Gastrocnemius medialis (tissue), 4 donors: Measurements from ENCODE around the gene STK33. TPM values are rescaled to one million over a fixed set of nuclear protein-coding genes. Genes with fewer than 3 reads are reported as not detected.

ENCODE experiments used
- ATAC-seq, 2 donors: fragments of 150-250 bp; one replicate each; pipeline ENCODE4 v1.9.1; 2016
- DNase-seq, 2 donors: peaks; one replicate each; pipeline ENCODE4 v3.0.0-alpha.2; 2019
- H3K27ac ChIP-seq, 4 donors: fragments of 200-600 bp; sonication (generic); 1 replicate in 1 of 4; 2 replicates in 3 of 4; pipeline ENCODE4 v1.5.1; 2016 to 2018; ENCODE audit warnings: mild to moderate bottlenecking in 2 of 4, moderate library complexity in 1 of 4
- H3K27me3 ChIP-seq, 3 donors: fragments of 200-600 bp; sonication (generic) in 2 of 3; 1 replicate in 1 of 3; 2 replicates in 2 of 3; pipeline versions ENCODE4 v1.5.1 to v1.6.0; 2016 to 2019; ENCODE audit warnings: mild to moderate bottlenecking in 1 of 3, moderate library complexity in 1 of 3
- H3K36me3 ChIP-seq, 2 donors: fragments of 200-600 bp; sonication (generic) in 1 of 2; one replicate each; pipeline ENCODE4 v1.5.1; 2017 to 2018
- H3K4me1 ChIP-seq, 2 donors: fragments of 200-600 bp; sonication (generic) in 1 of 2; one replicate each; pipeline ENCODE4 v1.5.1; 2016 to 2017; ENCODE audit warnings: mild to moderate bottlenecking in 2 of 2
- H3K4me3 ChIP-seq, 4 donors: fragments of 200-600 bp; sonication (generic) in 3 of 4; 1 replicate in 1 of 4; 2 replicates in 3 of 4; pipeline ENCODE4 v1.5.1; 2016 to 2019; ENCODE audit warnings: mild to moderate bottlenecking in 2 of 4
- H3K9me3 ChIP-seq, 3 donors: fragments of 200-600 bp; sonication (generic) in 2 of 3; 1 replicate in 1 of 3; 2 replicates in 2 of 3; pipeline ENCODE4 v1.5.1; 2016 to 2019
- POLR2A ChIP-seq, 2 donors: fragments of 450-650 bp; IDR thresholded peaks; one replicate each; pipeline ENCODE4 v1.6.1; 2017; ENCODE audit warnings: antibody characterized with exemption in 2 of 2, mild to moderate bottlenecking in 2 of 2, moderate library complexity in 2 of 2
- in situ Hi-C, 4 donors: fragments of 200-750 bp; cut with MboI; loops; one replicate each; pipeline versions ENCODE4 v1.15.0 to v1.8.0; 2017; ENCODE audit warnings: low sequenced_read_pairs in 4 of 4
- intact Hi-C: fragments of 100-400 bp; cut with DNase I; formaldehyde crosslinking; loops from one replicate; pipeline ENCODE4 v1.15.1; 2023; ENCODE audit warnings: low total_unique reads
- total RNA-seq, 4 donors: library from RNA; depleted of rRNA; stranded (reverse); fragments of >200 nt; gene quantifications; one replicate each; pipeline versions ENCODE4 v1.1.0 to v1.2.3, GENCODE V29; 2016
- TF ChIP-seq, protein P1 (sequence below), 5 experiments: fragments of 450-650 bp in 3 of 5; fragments of 200-600 bp in 2 of 5; sonication (generic) in 2 of 5; IDR thresholded peaks in 4 of 5; conservative IDR thresholded peaks in 1 of 5; 1 replicate in 4 of 5; 2 replicates in 1 of 5; pipeline ENCODE4 v1.5.1; 2016 to 2019; ENCODE audit warnings: antibody characterized with exemption in 5 of 5, mild to moderate bottlenecking in 3 of 5, moderate library complexity in 3 of 5

Gene STK33
- total RNA-seq, 4 donors from 2014 or later, result 0.66 to 13.5 (median 2.3) TPM

- ATAC-seq, result no peak
- Histone ChIP-seq H3K27ac (no peak overlapping the region), H3K4me1 (no peaks in the 10 kb centered on the region), H3K9me3 (no peaks in the 10 kb centered on the region), H3K36me3 (peaks cover 0 to 14% of the 10 kb centered on the region in 2 donors), H3K27me3 (no peaks in the 10 kb centered on the region), H3K4me3 (no peak overlapping the region)
- TF ChIP-seq, protein P1, sequence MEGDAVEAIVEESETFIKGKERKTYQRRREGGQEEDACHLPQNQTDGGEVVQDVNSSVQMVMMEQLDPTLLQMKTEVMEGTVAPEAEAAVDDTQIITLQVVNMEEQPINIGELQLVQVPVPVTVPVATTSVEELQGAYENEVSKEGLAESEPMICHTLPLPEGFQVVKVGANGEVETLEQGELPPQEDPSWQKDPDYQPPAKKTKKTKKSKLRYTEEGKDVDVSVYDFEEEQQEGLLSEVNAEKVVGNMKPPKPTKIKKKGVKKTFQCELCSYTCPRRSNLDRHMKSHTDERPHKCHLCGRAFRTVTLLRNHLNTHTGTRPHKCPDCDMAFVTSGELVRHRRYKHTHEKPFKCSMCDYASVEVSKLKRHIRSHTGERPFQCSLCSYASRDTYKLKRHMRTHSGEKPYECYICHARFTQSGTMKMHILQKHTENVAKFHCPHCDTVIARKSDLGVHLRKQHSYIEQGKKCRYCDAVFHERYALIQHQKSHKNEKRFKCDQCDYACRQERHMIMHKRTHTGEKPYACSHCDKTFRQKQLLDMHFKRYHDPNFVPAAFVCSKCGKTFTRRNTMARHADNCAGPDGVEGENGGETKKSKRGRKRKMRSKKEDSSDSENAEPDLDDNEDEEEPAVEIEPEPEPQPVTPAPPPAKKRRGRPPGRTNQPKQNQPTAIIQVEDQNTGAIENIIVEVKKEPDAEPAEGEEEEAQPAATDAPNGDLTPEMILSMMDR (IDR thresholded peaks at IDR 0.05 in 4 of 5, conservative IDR thresholded peaks at IDR 0.05 in 1 of 5), result no peak
- TF ChIP-seq POLR2A (IDR thresholded peaks at IDR 0.05), result no peak
- intact Hi-C loops, result no loop called here
- DNase-seq, result no peak
- in situ Hi-C loops, result no loop called here
Measured at GRCh38 chr11:8624698-8625097, 30.7 kb upstream of the STK33 start.

GRCh38 chr11:8621147-8621546 is 27.1 kb upstream of the STK33 start:
- ATAC-seq (no peak), DNase-seq (no peak)
- Histone ChIP-seq H3K27ac (no peak overlapping the region), H3K4me3 (no peak overlapping the region), H3K4me1 (no peaks in the 10 kb centered on the region), H3K36me3 (peaks cover 0 to 33% of the 10 kb centered on the region in 2 donors), H3K9me3 (no peaks in the 10 kb centered on the region), H3K27me3 (no peaks in the 10 kb centered on the region)
- no peak for TF ChIP-seq POLR2A (IDR thresholded peaks at IDR 0.05)
- TF ChIP-seq, protein P1 (IDR thresholded peaks at IDR 0.05 in 4 of 5, conservative IDR thresholded peaks at IDR 0.05 in 1 of 5), result no peak
- in situ Hi-C loops (no loop called here), intact Hi-C loops (no loop called here)

DNA sequence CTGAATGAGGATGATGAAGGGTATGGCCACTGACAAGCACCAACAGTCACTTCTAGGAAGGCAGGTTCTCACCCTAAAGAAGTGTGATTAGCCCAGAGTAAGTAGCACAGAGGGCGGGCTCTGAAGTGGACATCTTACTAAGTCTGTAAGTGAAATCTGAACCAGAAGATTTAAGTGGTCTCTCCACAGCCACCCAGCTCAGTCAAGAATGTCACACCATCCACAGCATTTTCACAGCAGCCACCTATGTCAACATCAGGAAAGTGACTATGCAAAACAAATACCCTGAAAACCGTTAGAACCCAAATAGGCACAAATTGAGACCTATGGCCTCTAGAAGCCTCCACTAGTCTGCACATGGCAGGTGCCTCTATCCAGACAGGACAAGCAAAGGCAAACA is 23.0 kb upstream of the STK33 start:
- ATAC-seq, result no peak
- H3K36me3 ChIP-seq, result peaks cover 0 to 19% of the 10 kb centered on the region in 2 donors

GRCh38 chr11:8615291-8616032 is 21.4 kb upstream of the STK33 start:
- no peaks in the 10 kb centered on the region for H3K27me3 ChIP-seq
- peaks cover 0 to 19% of the 10 kb centered on the region in 2 donors for H3K36me3 ChIP-seq
- TF ChIP-seq, protein P1 (IDR thresholded peaks at IDR 0.05 in 4 of 5, conservative IDR thresholded peaks at IDR 0.05 in 1 of 5), result no peak
- TF ChIP-seq POLR2A (IDR thresholded peaks at IDR 0.05), result no peak
- DNase-seq (no peak), ATAC-seq (no peak)
- in situ Hi-C loops (no loop called here), intact Hi-C loops (no loop called here)
- H3K9me3 ChIP-seq, result no peaks in the 10 kb centered on the region
- no peak overlapping the region for H3K4me3 ChIP-seq
- H3K27ac ChIP-seq, result no peak overlapping the region
- H3K4me1 ChIP-seq, result no peaks in the 10 kb centered on the region

More for the DNA sequence above, 23.0 kb upstream of the STK33 start:
- intact Hi-C loops, result no loop called here
- TF ChIP-seq POLR2A (IDR thresholded peaks at IDR 0.05), result no peak
- TF ChIP-seq, protein P1 (IDR thresholded peaks at IDR 0.05 in 4 of 5, conservative IDR thresholded peaks at IDR 0.05 in 1 of 5), result no peak
- no peaks in the 10 kb centered on the region for H3K4me1 ChIP-seq
- H3K4me3 ChIP-seq, result no peak overlapping the region
- H3K27ac ChIP-seq, result no peak overlapping the region
- no peaks in the 10 kb centered on the region for H3K27me3 ChIP-seq
- H3K9me3 ChIP-seq, result no peaks in the 10 kb centered on the region
- DNase-seq, result no peak
- in situ Hi-C loops, result no loop called here
